ENCODE measurements around the gene ZBTB37. TPM values are rescaled to one million over a fixed set of nuclear protein-coding genes. Genes with fewer than 3 reads are reported as not detected.
"Not testable (repeated sequence)": the region's sequence is repeated elsewhere in the genome, so short reads cannot be mapped to it uniquely, and the experiment has no call there.

ZBTB37 gene
- total and polyA plus RNA-seq, 9 donors, result 2.3 to 20.0 (median 14.7) TPM

DNA sequence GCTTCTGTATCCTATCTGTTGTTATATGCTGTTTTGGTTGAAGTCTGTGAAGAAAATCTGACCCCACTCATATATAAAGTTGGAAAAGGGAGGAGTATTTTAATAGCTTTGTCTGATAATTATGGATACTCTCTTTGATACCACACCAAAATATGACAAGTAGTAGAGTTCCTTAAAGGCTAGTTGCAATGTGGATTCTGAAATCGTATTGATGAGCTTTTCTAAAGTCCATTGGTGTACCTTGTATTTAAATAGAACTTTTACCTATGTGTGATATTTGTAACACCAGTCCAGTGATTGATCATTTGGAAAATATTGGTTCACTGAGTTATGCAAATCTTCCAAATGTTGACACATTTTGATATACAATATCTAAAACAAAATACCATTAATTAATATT is 8.1 kb upstream of the ZBTB37 start:
- H3K27me3 ChIP-seq, result no peaks in the 10 kb centered on the region
- H3K27ac ChIP-seq, result no peak overlapping the region
- TF ChIP-seq EP300 (IDR thresholded peaks at IDR 0.05) (no peak), POLR2A (IDR thresholded peaks at IDR 0.05) (no peak)
- TF ChIP-seq, protein P1, sequence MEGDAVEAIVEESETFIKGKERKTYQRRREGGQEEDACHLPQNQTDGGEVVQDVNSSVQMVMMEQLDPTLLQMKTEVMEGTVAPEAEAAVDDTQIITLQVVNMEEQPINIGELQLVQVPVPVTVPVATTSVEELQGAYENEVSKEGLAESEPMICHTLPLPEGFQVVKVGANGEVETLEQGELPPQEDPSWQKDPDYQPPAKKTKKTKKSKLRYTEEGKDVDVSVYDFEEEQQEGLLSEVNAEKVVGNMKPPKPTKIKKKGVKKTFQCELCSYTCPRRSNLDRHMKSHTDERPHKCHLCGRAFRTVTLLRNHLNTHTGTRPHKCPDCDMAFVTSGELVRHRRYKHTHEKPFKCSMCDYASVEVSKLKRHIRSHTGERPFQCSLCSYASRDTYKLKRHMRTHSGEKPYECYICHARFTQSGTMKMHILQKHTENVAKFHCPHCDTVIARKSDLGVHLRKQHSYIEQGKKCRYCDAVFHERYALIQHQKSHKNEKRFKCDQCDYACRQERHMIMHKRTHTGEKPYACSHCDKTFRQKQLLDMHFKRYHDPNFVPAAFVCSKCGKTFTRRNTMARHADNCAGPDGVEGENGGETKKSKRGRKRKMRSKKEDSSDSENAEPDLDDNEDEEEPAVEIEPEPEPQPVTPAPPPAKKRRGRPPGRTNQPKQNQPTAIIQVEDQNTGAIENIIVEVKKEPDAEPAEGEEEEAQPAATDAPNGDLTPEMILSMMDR (IDR thresholded peaks at IDR 0.05), result no peak
- no peaks in the 10 kb centered on the region for H3K4me1 ChIP-seq (ENCODE audit: insufficient read depth)
- no peak for DNase-seq
- H3K36me3 ChIP-seq, result no peaks in the 10 kb centered on the region
- no peaks in the 10 kb centered on the region for H3K9me3 ChIP-seq
- intact Hi-C loops (cut with DNase I), result no loop called here
- H3K4me3 ChIP-seq, result no peak overlapping the region
- WGBS, 3 donors, result 78 to 88% (median 87%) methylated on average over 1 of the region's 1 CpG

DNA sequence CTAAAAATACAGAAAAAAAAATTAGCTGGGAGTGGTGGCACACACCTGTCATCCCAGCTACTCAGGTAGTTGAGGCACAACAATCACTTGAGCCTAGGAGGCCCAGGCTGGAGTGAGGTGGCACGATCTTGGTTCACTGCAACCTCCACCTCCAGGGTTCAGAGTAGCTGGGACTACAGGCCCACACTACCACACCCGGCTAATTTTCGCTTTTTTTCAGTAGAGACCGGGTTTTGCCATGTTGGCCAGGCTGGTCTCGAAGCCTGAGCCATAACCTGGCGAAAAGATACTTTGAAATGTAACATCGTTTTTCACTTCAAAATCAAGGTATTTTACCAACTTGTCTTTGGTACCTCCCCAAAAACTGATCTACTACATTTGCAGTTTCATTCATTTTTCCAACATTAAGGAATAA is 6.4 kb upstream of the ZBTB37 start:
- no peak for DNase-seq
- WGBS, 3 donors, result 92 to 93% (median 93%) methylated on average over 7 of the region's 7 CpGs
- TF ChIP-seq POLR2A (IDR thresholded peaks at IDR 0.05), result no peak
- TF ChIP-seq EP300 (IDR thresholded peaks at IDR 0.05), result no peak
- TF ChIP-seq, protein P1 (IDR thresholded peaks at IDR 0.05), result no peak
- Histone ChIP-seq H3K4me3 (no peak overlapping the region), H3K4me1 (ENCODE audit: insufficient read depth) (peaks cover 3% of the 10 kb centered on the region), H3K9me3 (no peaks in the 10 kb centered on the region), H3K27me3 (no peaks in the 10 kb centered on the region), H3K36me3 (no peaks in the 10 kb centered on the region), H3K27ac (no peak overlapping the region)
- intact Hi-C loops (cut with DNase I), result no loop called here

- H3K4me1 ChIP-seq (ENCODE audit: insufficient read depth); H3K4me3 ChIP-seq; H3K27me3 ChIP-seq; H3K9me3 ChIP-seq; intact Hi-C loops (cut with DNase I); H3K36me3 ChIP-seq; DNase-seq; H3K27ac ChIP-seq: not testable (repeated sequence)
- 78 to 84% (median 79%) methylated on average over 13 of the region's 13 CpGs for WGBS, 3 donors
Observed at GRCh38 chr1:173862146-173862768, 5.9 kb upstream of the ZBTB37 start.

DNA sequence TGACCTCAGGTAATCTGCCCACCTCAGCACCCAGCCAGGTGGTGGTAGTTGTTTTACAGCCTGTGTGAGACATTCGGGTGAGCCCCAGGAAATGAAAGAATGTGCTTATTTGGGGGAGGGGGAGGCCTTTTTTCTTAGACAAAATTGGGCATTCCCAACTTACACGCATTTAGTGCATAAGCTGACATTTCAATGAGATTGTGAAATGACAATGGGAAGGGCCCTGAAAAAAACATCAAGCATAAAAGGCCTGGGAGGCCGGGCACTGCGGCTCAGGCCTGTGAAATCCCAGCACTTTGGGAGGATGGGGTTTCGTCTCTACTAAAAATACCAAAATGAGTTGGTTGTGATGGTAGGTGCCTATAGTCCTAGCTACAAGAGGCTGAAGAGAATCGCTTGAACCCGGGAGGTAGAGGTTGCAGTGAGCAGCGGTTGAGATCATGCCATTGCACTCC is 5.4 kb upstream of the ZBTB37 start:
- no peaks in the 10 kb centered on the region for H3K9me3 ChIP-seq
- peaks cover 3% of the 10 kb centered on the region for H3K4me1 ChIP-seq (ENCODE audit: insufficient read depth)
- H3K4me3 ChIP-seq, result no peak overlapping the region
- DNase-seq, result no peak
- no peaks in the 10 kb centered on the region for H3K36me3 ChIP-seq
- intact Hi-C loops (cut with DNase I), result no loop called here
- no peak for TF ChIP-seq EP300 (IDR thresholded peaks at IDR 0.05)
- no peak for TF ChIP-seq POLR2A (IDR thresholded peaks at IDR 0.05)
- TF ChIP-seq, protein P1 (IDR thresholded peaks at IDR 0.05), result no peak
- no peak overlapping the region for H3K27ac ChIP-seq
- 68 to 80% (median 69%) methylated on average over 8 of the region's 8 CpGs for WGBS, 3 donors
- no peaks in the 10 kb centered on the region for H3K27me3 ChIP-seq

GRCh38 chr1:173863224-173864161 is 4.7 kb upstream of the ZBTB37 start:
- peaks cover 3% of the 10 kb centered on the region for H3K4me1 ChIP-seq (ENCODE audit: insufficient read depth)
- H3K27me3 ChIP-seq, result no peaks in the 10 kb centered on the region
- no peak for TF ChIP-seq POLR2A (IDR thresholded peaks at IDR 0.05)
- TF ChIP-seq, protein P1 (IDR thresholded peaks at IDR 0.05), result no peak
- TF ChIP-seq EP300 (IDR thresholded peaks at IDR 0.05), result no peak
- DNase-seq, result no peak
- no peaks in the 10 kb centered on the region for H3K36me3 ChIP-seq
- H3K9me3 ChIP-seq, result no peaks in the 10 kb centered on the region
- no peak overlapping the region for H3K4me3 ChIP-seq
- no peak overlapping the region for H3K27ac ChIP-seq
- intact Hi-C loops (cut with DNase I), result no loop called here
